GM18873 (cell line): ENCODE data around the gene MTSS2.

Experiments used
- ATAC-seq: cut with Tn5 transposase; IDR thresholded peaks from one replicate; pipeline ENCODE4 v1.9.1; 2021; ENCODE audit warnings: mild to moderate bottlenecking, moderate library complexity, moderate number of reproducible peaks; ENCODE audit not compliant: unreplicated experiment, low FRiP score

The MTSS2 gene

GRCh38 chr16:70685938-70686375, at the start of gene MTSS2:
Gene MTSS2 (minus strand): TSS chr16:70686053. CDS start chr16:70685791, 262 bp downstream.
- no peak for ATAC-seq

DNA sequence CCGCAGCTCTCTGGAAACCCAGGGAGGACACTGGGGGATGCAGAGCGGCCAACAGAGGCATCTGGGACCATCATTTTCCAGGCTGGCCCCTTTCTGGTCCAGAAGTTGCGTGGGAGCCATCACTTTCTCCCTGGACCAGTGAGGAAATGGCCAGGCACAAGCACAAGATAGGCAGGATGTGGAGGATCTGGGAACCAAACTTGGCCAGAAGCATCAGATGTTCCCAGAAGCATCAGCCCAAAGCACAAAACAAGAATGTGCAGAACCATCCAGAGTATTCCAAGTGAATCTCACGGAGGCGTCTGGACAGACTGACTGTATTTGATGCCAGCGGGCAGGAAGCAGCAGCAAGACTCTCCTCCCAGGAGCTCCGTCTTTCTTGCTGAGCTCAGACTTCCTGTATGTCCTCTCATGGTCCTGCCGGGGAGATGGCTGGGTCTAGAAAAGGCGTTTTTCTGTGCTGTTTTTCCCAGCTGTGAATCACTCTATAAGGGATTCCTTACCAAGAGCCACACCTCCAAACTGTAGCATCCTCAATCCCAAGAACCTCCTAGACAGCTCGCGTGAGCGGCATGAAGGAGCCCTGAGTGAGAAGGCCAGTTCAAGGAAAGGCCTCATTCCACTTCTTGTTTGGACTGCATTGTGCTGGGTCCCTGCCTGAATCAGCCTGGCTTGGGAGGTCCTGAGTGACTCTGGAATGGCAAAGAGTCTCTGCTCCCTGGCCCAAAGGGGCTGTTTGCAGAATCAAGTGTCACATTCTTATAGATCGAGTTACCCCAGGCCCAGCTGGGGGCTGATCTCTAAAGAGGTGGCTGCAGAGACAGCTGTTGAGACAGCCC, 49.5 kb upstream of the MTSS2 start:
- ATAC-seq = no peak

- no peak for ATAC-seq
These were observed 48.8 kb upstream of the MTSS2 start for GRCh38 chr16:70734522-70735095.

DNA sequence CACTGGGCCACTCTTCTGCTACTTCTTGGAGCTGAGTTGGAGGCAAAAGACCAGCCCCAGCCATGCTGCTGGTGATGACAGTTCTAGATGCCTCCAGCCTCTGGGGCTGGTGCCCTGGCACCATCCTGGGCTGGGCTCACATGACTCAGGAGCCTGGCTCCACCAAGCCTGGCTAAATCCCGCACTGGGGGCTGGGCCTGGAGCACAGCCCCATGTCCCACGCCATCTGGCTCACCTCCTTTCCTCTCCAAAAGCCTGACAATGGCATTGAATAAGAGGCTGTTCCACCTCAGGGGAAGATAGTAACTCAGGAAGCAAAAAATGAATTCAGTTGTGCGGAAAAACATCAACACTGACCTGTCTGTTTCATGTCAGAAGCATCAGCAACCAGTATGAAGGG, 45.1 kb upstream of the MTSS2 start:
- ATAC-seq = no peak

GRCh38 chr16:70730031-70730430, 44.2 kb upstream of the MTSS2 start:
- no peak for ATAC-seq

DNA sequence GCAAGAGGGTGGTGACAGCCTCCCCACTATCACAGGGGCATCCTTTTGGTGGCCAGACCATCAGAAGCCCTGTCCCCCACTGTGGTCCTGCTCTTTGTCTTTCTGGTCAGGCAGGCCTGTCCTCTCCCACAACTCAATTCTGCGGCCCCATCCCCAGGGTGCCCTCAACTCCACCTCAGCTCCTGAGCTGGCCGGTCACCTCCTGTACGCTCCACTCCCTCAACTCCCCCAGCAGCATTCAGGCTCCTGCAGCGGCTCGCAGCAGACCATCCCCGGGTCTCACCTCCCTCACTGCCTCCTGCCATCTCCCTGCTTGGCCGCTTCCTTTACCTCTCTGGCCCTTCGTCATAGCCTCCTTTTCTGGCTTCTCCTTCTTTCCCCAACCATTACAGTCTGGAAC, 43.4 kb upstream of the MTSS2 start:
- ATAC-seq = no peak

GRCh38 chr16:70728150-70728549, 42.3 kb upstream of the MTSS2 start:
- no peak for ATAC-seq

GRCh38 chr16:70726892-70727361, 41.1 kb upstream of the MTSS2 start:
- no peak for ATAC-seq

DNA sequence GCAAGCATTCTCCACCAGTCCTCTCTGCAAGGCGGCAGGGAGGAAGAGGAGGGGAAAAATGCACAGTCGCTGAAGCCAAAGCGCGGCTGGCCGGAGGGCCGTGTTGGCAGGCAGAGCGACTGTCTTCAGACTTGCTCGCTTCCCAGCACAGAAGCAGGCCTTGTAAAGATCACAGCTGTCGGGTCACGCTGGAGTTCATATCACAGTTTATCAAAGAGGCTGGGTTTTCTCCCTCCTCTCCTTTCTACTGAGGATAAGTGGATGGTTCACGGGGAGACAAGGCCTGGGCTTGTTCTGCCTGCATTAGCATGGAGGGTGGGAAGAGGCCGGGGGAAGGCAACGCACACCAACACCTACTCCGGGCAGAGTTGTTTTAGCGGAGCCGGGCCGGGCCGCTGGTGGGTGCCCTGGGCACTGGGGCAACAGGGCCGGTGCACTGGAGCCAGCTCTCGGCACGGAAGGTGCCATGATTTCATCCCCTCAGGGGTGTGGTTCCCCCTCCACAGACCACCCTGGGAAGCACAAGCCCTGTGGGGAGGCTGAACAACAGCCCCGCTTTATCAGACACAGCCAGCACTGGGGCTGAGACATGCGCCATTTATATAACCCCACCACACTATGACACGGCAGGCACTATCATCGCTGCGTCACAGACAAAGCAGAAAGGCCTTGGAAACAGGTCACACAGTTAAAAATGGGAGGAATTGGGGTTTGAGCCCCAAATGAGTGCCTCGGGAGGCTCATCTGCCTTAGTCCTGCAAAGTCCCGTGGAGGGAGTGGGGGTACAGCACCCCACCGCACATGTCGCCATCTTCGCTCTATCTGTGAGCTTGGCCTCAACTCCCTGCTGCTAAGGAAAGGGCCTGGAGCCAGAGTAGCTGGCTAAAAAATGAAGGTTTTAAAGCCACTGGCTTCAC, 40.3 kb upstream of the MTSS2 start:
- no peak for ATAC-seq

DNA sequence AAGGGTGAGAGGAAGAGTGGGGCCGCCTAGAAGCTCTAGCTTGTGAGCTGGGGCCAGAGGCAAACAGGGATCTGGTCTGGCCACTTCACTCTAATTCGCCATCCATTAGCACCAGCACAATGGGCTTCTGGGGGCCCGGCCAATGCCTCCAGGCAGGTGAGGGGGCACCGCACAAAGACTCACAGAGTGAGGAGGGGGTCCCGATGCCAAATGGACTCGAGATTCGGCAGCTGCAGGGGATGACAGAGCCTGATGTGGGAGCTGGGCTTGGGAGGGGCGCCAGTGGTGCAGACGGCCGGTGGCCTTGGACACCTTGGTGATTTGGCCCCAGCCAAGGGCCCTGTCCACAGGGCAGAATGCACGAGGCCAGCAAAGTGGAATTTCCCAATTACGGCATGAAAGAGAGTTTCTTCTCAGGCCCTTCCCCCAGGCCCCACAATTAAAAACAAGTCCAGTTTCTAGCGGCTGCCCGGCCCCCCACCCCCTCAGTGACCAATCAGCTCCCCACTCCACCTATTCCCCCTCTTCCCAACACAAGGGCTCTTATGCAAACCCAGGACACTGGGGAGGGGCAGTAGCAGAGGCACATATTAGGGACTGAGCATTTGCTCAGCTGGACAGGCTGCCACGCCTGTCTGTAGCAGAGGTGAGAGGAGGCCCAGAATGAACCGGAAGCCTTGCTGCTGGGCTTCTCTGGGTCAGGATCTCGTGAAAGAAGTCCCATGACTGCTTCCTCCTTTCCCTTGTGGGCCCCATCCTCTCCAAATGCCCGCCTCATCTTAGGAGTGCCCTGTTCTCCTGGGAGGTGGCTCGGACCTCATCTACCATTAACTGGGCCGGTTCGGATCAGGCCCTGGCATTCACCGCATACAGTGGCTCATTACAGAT, 39.4 kb upstream of the MTSS2 start:
- no peak for ATAC-seq

DNA sequence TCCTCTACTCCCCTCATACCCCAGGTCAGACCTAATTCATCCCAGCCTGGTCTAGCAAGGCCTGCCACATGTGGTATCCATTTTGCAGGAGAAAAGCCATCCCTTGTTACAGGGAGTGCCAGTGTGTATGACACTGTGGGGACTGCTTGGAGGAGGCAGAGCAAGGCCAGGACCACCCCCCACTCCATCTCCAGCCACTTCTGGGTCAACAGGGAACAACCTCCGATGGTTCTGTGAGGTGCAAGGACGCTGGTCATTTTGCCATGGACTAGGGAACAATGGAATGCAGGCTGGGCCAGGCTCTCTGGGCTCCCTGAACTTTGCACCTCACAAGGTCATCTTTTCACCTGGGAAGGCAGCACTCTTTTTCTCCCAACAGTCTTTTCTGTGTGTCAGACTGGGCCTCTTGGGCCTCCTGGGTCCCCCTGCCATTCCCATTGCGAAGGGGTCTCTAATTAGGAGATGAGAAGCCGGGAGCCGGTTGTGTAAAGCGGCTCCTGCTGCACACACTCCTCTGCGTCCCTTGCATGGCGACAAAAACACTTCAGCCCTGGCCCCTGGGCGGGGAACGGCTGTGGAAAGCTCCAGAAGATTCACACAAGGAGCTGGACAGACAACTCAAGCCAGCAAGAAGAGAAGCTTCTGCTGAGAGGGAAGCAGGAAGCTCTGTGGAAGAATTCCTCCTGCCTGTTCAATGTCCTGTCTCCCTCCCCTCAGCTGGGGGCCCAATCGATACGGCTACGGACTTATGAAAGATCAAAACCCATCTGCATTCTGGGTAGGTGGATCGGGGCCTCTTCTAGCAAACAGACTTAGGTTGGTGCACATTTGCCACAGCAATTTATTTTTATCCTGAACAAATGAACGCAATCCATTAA, 38.5 kb upstream of the MTSS2 start:
- ATAC-seq = no peak

- no peak for ATAC-seq
These were observed 37.9 kb upstream of the MTSS2 start for GRCh38 chr16:70723740-70724145.

- no peak for ATAC-seq
These were observed 35.5 kb upstream of the MTSS2 start for GRCh38 chr16:70721202-70721963.

- no peak for ATAC-seq
These were observed 34.8 kb upstream of the MTSS2 start for GRCh38 chr16:70720425-70721201.

GRCh38 chr16:70717065-70717464, 31.2 kb upstream of the MTSS2 start:
- no peak for ATAC-seq

GRCh38 chr16:70715860-70716357, 30.1 kb upstream of the MTSS2 start:
- ATAC-seq = no peak
